Astrocyte (in vitro differentiated cells and primary cell): ENCODE data around the gene PCDHGB3.

ENCODE experiments used
- EZH2 ChIP-seq: IDR thresholded peaks from 2 replicates; pipeline ENCODE4 v1.6.1; 2012; ENCODE audit warnings: mild to moderate bottlenecking, low read length, inconsistent platforms; ENCODE audit not compliant: insufficient read depth
- TF ChIP-seq, protein P1 (sequence below): IDR thresholded peaks from 2 replicates; pipeline ENCODE4 v1.5.1; 2011; ENCODE audit warnings: low read depth, mild to moderate bottlenecking, inconsistent platforms, low read length, moderate library complexity; ENCODE audit not compliant: insufficient read depth

DNA sequence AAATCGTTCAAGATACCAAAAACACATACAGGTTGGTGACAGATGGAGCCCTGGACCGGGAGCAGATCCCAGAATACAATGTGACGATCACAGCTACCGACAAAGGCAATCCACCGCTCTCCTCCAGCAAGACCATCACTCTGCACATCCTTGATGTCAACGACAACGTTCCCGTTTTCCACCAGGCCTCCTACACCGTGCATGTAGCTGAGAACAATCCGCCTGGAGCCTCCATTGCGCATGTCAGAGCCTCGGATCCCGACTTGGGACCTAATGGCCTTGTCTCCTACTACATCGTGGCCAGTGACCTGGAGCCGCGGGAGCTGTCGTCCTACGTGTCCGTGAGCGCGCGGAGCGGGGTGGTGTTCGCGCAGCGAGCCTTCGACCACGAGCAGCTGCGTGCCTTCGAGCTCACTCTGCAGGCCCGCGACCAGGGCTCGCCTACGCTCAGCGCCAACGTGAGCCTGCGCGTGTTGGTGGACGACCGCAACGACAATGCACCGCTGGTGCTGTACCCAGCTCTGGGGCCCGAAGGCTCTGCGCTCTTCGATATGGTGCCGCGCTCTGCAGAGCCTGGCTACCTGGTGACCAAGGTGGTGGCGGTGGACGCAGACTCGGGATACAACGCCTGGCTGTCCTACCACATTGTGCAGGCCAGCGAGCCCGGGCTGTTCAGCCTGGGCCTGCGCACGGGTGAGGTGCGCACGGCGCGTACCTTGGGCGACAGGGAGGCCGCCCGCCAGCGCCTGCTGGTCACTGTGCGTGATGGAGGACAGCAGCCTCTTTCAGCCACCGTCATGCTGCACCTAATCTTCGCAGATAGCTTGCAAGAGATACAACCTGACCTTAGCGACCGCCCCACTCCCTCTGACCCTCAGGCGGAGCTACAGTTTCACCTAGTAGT lies 1.8 kb downstream of the PCDHGB3 start:
- TF ChIP-seq, protein P1, sequence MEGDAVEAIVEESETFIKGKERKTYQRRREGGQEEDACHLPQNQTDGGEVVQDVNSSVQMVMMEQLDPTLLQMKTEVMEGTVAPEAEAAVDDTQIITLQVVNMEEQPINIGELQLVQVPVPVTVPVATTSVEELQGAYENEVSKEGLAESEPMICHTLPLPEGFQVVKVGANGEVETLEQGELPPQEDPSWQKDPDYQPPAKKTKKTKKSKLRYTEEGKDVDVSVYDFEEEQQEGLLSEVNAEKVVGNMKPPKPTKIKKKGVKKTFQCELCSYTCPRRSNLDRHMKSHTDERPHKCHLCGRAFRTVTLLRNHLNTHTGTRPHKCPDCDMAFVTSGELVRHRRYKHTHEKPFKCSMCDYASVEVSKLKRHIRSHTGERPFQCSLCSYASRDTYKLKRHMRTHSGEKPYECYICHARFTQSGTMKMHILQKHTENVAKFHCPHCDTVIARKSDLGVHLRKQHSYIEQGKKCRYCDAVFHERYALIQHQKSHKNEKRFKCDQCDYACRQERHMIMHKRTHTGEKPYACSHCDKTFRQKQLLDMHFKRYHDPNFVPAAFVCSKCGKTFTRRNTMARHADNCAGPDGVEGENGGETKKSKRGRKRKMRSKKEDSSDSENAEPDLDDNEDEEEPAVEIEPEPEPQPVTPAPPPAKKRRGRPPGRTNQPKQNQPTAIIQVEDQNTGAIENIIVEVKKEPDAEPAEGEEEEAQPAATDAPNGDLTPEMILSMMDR, result no peak
- no peak for TF ChIP-seq EZH2
